ENCODE data around the gene DIP2B. TPM values are rescaled to one million over a fixed set of nuclear protein-coding genes. Genes with fewer than 3 reads are reported as not detected.

Gene DIP2B
- total RNA-seq, 1 experiment from 2014 or later, result 20.0 TPM

- Mint-ChIP-seq H3K27ac (no peak overlapping the region), H3K4me1 (peaks cover 5 to 6% of the 10 kb centered on the region in 2 experiments; a peak in 3 of 4 replicates), H3K4me3 (no peak overlapping the region), H3K9me3 (no peaks in the 10 kb centered on the region), H3K27me3 (ENCODE audit: low read depth) (no peaks in the 10 kb centered on the region), H3K36me3 (ENCODE audit: insufficient read depth in 1 of 3, low read depth in 3 of 3) (peaks cover 0 to 3% (median 0%) of the 10 kb centered on the region in 3 experiments; a peak in 1 of 7 replicates)
- peaks cover 3% of the 10 kb centered on the region for H3K79me1 ChIP-seq (ENCODE audit: insufficient read depth, low read depth, low read length, poor library complexity, severe bottlenecking)
- H2BK5ac ChIP-seq (ENCODE audit: insufficient read length, low read length), result no peak overlapping the region
- H3K9me3 ChIP-seq (ENCODE audit: control insufficient read depth, low read depth, low read length), result no peaks in the 10 kb centered on the region
- H4K20me1 ChIP-seq (ENCODE audit: control insufficient read depth, insufficient read depth, insufficient read length), result no peaks in the 10 kb centered on the region
- H3K23me2 ChIP-seq (ENCODE audit: insufficient read length, low read depth, low read length, poor library complexity, severe bottlenecking), result no peaks in the 10 kb centered on the region
- no peak overlapping the region for H3K18ac ChIP-seq (ENCODE audit: insufficient read length, low read depth, low read length)
- no peak overlapping the region for H3K4me2 ChIP-seq (ENCODE audit: insufficient read depth, insufficient read length, low read length)
- no peak overlapping the region for H4K5ac ChIP-seq (ENCODE audit: insufficient read length, low read depth, low read length)
- DNase-seq, result no peak
- WGBS (ENCODE audit: extremely low coverage, insufficient read length, low lambda C conversion rate), result no CpG with 5 or more reads among the region's 1 CpG
- no peak overlapping the region for H4K91ac ChIP-seq (ENCODE audit: insufficient read length, low read depth, low read length)
- H3K23ac ChIP-seq (ENCODE audit: insufficient read length, low read depth, low read length), result no peak overlapping the region
- H3K4ac ChIP-seq (ENCODE audit: low read depth, low read length), result no peak overlapping the region
- no peak overlapping the region for H3K27ac ChIP-seq (ENCODE audit: insufficient read length, low read depth, low read length)
- no peak overlapping the region for H3K14ac ChIP-seq (ENCODE audit: insufficient read depth, low read length)
- no peak for TF ChIP-seq CTCF (conservative IDR thresholded peaks at IDR 0.05)
- H2AK5ac ChIP-seq (ENCODE audit: insufficient read length, low read length), result no peak overlapping the region
- H3K27me3 ChIP-seq (ENCODE audit: insufficient read depth, low read length), result no peaks in the 10 kb centered on the region
- no peak overlapping the region for H4K8ac ChIP-seq (replicated peaks; ENCODE audit: insufficient read length, low read depth, low read length)
- no peaks in the 10 kb centered on the region; the same call in 1 of the 2 replicates for H3K4me1 ChIP-seq (ENCODE audit: insufficient read depth, low read length)
- H2AFZ ChIP-seq (ENCODE audit: low read length), result no peak overlapping the region
- H2BK120ac ChIP-seq (ENCODE audit: low read depth, low read length, poor library complexity, severe bottlenecking), result no peak overlapping the region
- H2BK15ac ChIP-seq (ENCODE audit: low read depth, low read length), result no peak overlapping the region
- peaks cover 8% of the 10 kb centered on the region; the same call in 1 of the 2 replicates for H3K79me2 ChIP-seq (ENCODE audit: insufficient read depth, low read length)
- H3K56ac ChIP-seq (ENCODE audit: insufficient read length, low read depth, low read length), result no peak overlapping the region
- H2BK20ac ChIP-seq (ENCODE audit: low read depth, low read length, poor library complexity, severe bottlenecking), result no peak overlapping the region
- H3T11ph ChIP-seq (ENCODE audit: low read length), result no peak overlapping the region
- H2BK12ac ChIP-seq (ENCODE audit: insufficient read length, low read depth, low read length), result no peak overlapping the region
- no peak overlapping the region for H3K9ac ChIP-seq (ENCODE audit: extremely low read depth, insufficient read length, low read length)
Observed at GRCh38 chr12:50519353-50519752, 14.6 kb downstream of the DIP2B start.

All from H9 (cell line).